SK-N-SH treated with all-trans-retinoic acid at 6 μM for 48 hours (cell line): Measurements from ENCODE around the gene RAB39A.

Source experiments
- ATAC-seq: fragments of 200-7000 bp; cut with Tn5 transposase; 3 replicates; pipeline ENCODE4 v1.9.1; 2020; ENCODE audit warnings: mild to moderate bottlenecking, moderate library complexity
- ARNTL ChIP-seq: fragments of 450-650 bp; formaldehyde crosslinking; IDR thresholded peaks from 2 replicates; pipeline ENCODE4 v1.5.0; 2020; ENCODE audit warnings: low read depth, mild to moderate bottlenecking, moderate library complexity, borderline replicate concordance
- CSDC2 ChIP-seq: fragments of 250-450 bp; sonication (Bioruptor Pico); IDR thresholded peaks from 2 replicates; pipeline ENCODE4 v1.5.0; 2020; ENCODE audit warnings: mild to moderate bottlenecking, moderate library complexity
- ESRRG ChIP-seq: fragments of 250-450 bp; sonication (Bioruptor Pico); IDR thresholded peaks from 2 replicates; pipeline ENCODE4 v1.6.1; 2021; ENCODE audit warnings: mild to moderate bottlenecking
- GLIS3 ChIP-seq: fragments of 250-450 bp; sonication (Bioruptor Pico); IDR thresholded peaks from 2 replicates; pipeline ENCODE4 v1.5.0; 2020; ENCODE audit warnings: mild to moderate bottlenecking, moderate library complexity
- ISL1 ChIP-seq: fragments of 250-450 bp; sonication (Bioruptor Pico); IDR thresholded peaks from 2 replicates; pipeline ENCODE4 v2.1.2; 2022; ENCODE audit warnings: mild to moderate bottlenecking, moderate library complexity
- PPARA ChIP-seq: fragments of 250-450 bp; sonication (Bioruptor Pico); IDR thresholded peaks from 2 replicates; pipeline ENCODE4 v1.5.0; 2020; ENCODE audit warnings: mild to moderate bottlenecking, borderline replicate concordance
- RARB ChIP-seq: fragments of 250-450 bp; sonication (Bioruptor Pico); IDR thresholded peaks from 2 replicates; pipeline ENCODE4 v1.8.0; 2021; ENCODE audit warnings: mild to moderate bottlenecking, moderate library complexity
- SNAI2 ChIP-seq: fragments of 250-450 bp; sonication (Bioruptor Pico); IDR thresholded peaks from 2 replicates; pipeline ENCODE4 v1.5.0; 2020; ENCODE audit warnings: mild to moderate bottlenecking, moderate library complexity
- TCF4 ChIP-seq: fragments of 250-450 bp; sonication (Bioruptor Pico); IDR thresholded peaks from 2 replicates; pipeline ENCODE4 v1.8.0; 2021; ENCODE audit warnings: mild to moderate bottlenecking, moderate library complexity, borderline replicate concordance
- TOX ChIP-seq: fragments of 250-450 bp; sonication (Bioruptor Pico); IDR thresholded peaks from 2 replicates; pipeline ENCODE4 v1.8.0; 2021; ENCODE audit warnings: mild to moderate bottlenecking, moderate library complexity, borderline replicate concordance
- ZFP3 ChIP-seq: fragments of 250-450 bp; sonication (Bioruptor Pico); IDR thresholded peaks from 2 replicates; pipeline ENCODE4 v1.5.0; 2020; ENCODE audit warnings: mild to moderate bottlenecking, moderate library complexity
- ZFP30 ChIP-seq: fragments of 450-650 bp; formaldehyde crosslinking; IDR thresholded peaks from 2 replicates; pipeline ENCODE4 v1.5.0; 2022; ENCODE audit warnings: mild to moderate bottlenecking, moderate library complexity
- ZNF565 ChIP-seq: fragments of 450-650 bp; formaldehyde crosslinking; conservative IDR thresholded peaks from 2 replicates; pipeline ENCODE4 v1.5.0; 2020; ENCODE audit warnings: low read depth, mild to moderate bottlenecking, moderate library complexity
- ZNF70 ChIP-seq: fragments of 450-650 bp; formaldehyde crosslinking; IDR thresholded peaks from 2 replicates; pipeline ENCODE4 v1.5.0; 2020; ENCODE audit warnings: mild to moderate bottlenecking, moderate library complexity
- TF ChIP-seq, protein P1 (sequence below): fragments of 250-450 bp; sonication (Bioruptor Pico); IDR thresholded peaks from 2 replicates; pipeline ENCODE4 v1.8.0; 2020; ENCODE audit warnings: mild to moderate bottlenecking, moderate library complexity, borderline replicate concordance
- TF ChIP-seq, protein P2 (sequence below): fragments of 250-450 bp; sonication (Bioruptor Pico); IDR thresholded peaks from 2 replicates; pipeline ENCODE4 v1.5.1; 2020; ENCODE audit warnings: low read depth, mild to moderate bottlenecking, moderate library complexity
- TF ChIP-seq, protein P3 (sequence below): fragments of 250-450 bp; sonication (Bioruptor Pico); IDR thresholded peaks from 2 replicates; pipeline ENCODE4 v1.8.0; 2021; ENCODE audit warnings: low read depth, mild to moderate bottlenecking, moderate library complexity, borderline replicate concordance
- TF ChIP-seq, protein P4 (sequence below): fragments of 250-450 bp; sonication (Bioruptor Pico); IDR thresholded peaks from 2 replicates; pipeline ENCODE4 v1.5.0; 2020; ENCODE audit warnings: mild to moderate bottlenecking, moderate library complexity

RAB39A gene

DNA sequence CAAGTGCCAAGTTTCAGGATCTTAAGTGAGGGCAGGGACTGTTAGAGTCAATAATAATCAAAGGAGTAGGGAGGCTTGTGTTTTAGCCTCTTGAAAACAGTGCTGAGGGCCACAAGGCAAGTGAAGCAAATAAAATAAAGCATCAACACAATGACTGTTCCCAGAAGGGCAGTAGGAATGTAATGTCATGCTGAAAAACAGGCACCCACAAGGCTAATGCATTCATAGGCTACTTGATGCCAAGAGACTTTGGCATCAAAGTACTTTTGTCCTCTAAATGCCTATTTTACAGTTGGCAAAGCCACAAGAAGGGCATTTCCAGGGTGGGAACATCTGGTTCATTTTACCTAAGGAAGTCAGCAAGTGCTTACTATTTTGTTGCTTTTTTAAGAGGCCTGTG lies 22.9 kb downstream of the RAB39A start:
- TF ChIP-seq ZNF70 (CRISPR knock-in tag), result no peak
- TF ChIP-seq ISL1 (CRISPR knock-in tag), result peak; percentile 48; the same call in 1 of the 2 replicates
- no peak for TF ChIP-seq CSDC2 (CRISPR knock-in tag)
- peak; percentile 67 for ATAC-seq

DNA sequence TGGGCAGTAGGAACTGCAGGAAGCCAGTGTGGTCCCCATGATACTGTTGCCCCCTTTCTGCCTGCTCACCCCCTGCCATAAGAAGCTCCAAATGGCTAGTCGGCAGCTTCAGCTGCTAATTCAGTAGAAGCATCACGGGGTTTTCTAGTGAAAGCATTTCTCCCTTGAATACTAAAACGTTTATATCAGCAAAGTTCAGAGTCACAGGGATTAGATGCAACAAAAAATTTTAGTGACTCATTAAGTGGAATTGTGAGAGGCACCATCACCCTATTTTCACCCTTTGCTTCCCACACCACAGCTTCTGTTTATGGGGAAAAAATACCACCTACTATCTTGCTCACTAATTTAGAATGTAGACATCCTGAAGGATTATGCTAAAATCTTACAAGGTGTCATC lies 25.2 kb downstream of the RAB39A start:
- no peak for ATAC-seq
- TF ChIP-seq GLIS3 (CRISPR knock-in tag), result no peak
- TF ChIP-seq PPARA (CRISPR knock-in tag), result no peak
- TF ChIP-seq TOX, result no peak
- TF ChIP-seq, protein P1, sequence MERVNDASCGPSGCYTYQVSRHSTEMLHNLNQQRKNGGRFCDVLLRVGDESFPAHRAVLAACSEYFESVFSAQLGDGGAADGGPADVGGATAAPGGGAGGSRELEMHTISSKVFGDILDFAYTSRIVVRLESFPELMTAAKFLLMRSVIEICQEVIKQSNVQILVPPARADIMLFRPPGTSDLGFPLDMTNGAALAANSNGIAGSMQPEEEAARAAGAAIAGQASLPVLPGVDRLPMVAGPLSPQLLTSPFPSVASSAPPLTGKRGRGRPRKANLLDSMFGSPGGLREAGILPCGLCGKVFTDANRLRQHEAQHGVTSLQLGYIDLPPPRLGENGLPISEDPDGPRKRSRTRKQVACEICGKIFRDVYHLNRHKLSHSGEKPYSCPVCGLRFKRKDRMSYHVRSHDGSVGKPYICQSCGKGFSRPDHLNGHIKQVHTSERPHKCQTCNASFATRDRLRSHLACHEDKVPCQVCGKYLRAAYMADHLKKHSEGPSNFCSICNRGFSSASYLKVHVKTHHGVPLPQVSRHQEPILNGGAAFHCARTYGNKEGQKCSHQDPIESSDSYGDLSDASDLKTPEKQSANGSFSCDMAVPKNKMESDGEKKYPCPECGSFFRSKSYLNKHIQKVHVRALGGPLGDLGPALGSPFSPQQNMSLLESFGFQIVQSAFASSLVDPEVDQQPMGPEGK (CRISPR knock-in tag), result no peak
- TF ChIP-seq ZNF70 (CRISPR knock-in tag), result no peak
- no peak for TF ChIP-seq CSDC2 (CRISPR knock-in tag)
- no peak for TF ChIP-seq ZNF565 (CRISPR knock-in tag)
- TF ChIP-seq ESRRG, result no peak
- TF ChIP-seq, protein P2, sequence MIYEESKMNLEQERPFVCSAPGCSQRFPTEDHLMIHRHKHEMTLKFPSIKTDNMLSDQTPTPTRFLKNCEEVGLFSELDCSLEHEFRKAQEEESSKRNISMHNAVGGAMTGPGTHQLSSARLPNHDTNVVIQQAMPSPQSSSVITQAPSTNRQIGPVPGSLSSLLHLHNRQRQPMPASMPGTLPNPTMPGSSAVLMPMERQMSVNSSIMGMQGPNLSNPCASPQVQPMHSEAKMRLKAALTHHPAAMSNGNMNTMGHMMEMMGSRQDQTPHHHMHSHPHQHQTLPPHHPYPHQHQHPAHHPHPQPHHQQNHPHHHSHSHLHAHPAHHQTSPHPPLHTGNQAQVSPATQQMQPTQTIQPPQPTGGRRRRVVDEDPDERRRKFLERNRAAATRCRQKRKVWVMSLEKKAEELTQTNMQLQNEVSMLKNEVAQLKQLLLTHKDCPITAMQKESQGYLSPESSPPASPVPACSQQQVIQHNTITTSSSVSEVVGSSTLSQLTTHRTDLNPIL, result no peak
- no peak for TF ChIP-seq RARB (CRISPR knock-in tag)
- TF ChIP-seq ARNTL, result no peak

DNA sequence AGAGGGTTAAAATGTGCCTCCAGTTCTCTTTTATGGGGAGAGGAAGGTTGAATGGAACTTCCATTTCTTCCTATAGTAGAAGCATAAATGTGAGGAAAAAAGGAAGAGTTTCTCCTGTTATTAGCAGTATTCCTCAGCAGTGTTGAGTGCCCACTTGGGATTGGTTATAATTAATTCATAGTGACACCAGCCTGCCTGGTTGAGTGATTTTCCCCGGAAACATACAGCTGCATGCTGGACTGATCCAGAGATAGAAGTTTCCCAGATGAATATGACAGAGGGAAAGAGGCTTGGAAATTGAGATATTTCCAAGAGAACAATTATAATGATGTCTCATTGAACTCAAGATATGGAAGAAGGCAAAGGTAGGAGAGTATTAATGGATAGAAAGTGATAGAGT lies 28.3 kb downstream of the RAB39A start:
- peak; percentile 15; the same call in 1 of the 3 replicates for ATAC-seq
- TF ChIP-seq ZNF565 (CRISPR knock-in tag) (no peak), TCF4 (CRISPR knock-in tag) (peak; percentile 55; the same call in 1 of the 2 replicates), ZFP30 (CRISPR knock-in tag) (no peak)
- TF ChIP-seq, all 23 proteins: peak for 1

DNA sequence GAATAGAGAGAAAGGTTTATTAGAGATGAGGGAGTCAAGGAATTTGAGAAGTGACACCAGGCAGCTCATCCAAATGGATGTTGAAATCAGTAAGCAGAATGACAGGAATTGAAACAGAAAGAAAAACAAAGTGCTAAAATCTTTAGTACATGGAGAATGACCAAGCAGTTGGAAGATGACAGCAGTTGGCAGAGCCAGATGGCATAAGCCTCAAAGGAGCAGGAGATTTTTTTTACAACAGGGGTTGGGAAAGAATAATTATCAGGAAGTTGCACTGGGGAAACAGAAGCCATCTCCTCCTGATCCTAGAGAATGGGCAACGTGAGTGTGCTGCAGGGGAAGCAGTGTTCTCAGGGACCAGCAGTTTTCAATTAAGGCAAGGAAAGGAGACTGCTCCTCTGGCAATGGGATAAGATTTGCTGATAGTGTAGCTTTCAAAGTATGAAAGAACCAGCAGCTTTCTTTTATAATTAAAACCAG lies 28.9 kb downstream of the RAB39A start:
- TF ChIP-seq RARB (CRISPR knock-in tag), result no peak
- TF ChIP-seq, protein P3, sequence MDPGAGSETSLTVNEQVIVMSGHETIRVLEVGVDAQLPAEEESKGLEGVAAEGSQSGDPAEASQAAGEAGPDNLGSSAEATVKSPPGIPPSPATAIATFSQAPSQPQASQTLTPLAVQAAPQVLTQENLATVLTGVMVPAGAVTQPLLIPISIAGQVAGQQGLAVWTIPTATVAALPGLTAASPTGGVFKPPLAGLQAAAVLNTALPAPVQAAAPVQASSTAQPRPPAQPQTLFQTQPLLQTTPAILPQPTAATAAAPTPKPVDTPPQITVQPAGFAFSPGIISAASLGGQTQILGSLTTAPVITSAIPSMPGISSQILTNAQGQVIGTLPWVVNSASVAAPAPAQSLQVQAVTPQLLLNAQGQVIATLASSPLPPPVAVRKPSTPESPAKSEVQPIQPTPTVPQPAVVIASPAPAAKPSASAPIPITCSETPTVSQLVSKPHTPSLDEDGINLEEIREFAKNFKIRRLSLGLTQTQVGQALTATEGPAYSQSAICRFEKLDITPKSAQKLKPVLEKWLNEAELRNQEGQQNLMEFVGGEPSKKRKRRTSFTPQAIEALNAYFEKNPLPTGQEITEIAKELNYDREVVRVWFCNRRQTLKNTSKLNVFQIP, result no peak
- TF ChIP-seq ISL1 (CRISPR knock-in tag), result peak; percentile 71
- peak; percentile 99 for TF ChIP-seq TCF4 (CRISPR knock-in tag)
- TF ChIP-seq, protein P4, sequence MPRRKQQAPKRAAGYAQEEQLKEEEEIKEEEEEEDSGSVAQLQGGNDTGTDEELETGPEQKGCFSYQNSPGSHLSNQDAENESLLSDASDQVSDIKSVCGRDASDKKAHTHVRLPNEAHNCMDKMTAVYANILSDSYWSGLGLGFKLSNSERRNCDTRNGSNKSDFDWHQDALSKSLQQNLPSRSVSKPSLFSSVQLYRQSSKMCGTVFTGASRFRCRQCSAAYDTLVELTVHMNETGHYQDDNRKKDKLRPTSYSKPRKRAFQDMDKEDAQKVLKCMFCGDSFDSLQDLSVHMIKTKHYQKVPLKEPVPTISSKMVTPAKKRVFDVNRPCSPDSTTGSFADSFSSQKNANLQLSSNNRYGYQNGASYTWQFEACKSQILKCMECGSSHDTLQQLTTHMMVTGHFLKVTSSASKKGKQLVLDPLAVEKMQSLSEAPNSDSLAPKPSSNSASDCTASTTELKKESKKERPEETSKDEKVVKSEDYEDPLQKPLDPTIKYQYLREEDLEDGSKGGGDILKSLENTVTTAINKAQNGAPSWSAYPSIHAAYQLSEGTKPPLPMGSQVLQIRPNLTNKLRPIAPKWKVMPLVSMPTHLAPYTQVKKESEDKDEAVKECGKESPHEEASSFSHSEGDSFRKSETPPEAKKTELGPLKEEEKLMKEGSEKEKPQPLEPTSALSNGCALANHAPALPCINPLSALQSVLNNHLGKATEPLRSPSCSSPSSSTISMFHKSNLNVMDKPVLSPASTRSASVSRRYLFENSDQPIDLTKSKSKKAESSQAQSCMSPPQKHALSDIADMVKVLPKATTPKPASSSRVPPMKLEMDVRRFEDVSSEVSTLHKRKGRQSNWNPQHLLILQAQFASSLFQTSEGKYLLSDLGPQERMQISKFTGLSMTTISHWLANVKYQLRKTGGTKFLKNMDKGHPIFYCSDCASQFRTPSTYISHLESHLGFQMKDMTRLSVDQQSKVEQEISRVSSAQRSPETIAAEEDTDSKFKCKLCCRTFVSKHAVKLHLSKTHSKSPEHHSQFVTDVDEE (CRISPR knock-in tag), result peak; percentile 87
- TF ChIP-seq ZFP3, result peak; percentile 64; the same call in 1 of the 2 replicates
- TF ChIP-seq, protein P1 (CRISPR knock-in tag), result no peak
- TF ChIP-seq SNAI2 (CRISPR knock-in tag), result peak; percentile 29; the same call in 1 of the 2 replicates
- no peak for TF ChIP-seq ARNTL
- 0 out of 2 replicates have a peak, but pooled peaks have one; percentile 37 for TF ChIP-seq CSDC2 (CRISPR knock-in tag)
- TF ChIP-seq GLIS3 (CRISPR knock-in tag), result peak; percentile 80; the same call in 1 of the 2 replicates
- ATAC-seq, result peak; percentile 98
